ENCODE measurements around the gene COL16A1. TPM values are rescaled to one million over a fixed set of nuclear protein-coding genes. Genes with fewer than 3 reads are reported as not detected.
A peak's percentile ranks its signal among the peaks of the same experiment; 100 is the strongest.

COL16A1 gene
- total RNA-seq, 2 experiments from 2014 or later: not detected

DNA sequence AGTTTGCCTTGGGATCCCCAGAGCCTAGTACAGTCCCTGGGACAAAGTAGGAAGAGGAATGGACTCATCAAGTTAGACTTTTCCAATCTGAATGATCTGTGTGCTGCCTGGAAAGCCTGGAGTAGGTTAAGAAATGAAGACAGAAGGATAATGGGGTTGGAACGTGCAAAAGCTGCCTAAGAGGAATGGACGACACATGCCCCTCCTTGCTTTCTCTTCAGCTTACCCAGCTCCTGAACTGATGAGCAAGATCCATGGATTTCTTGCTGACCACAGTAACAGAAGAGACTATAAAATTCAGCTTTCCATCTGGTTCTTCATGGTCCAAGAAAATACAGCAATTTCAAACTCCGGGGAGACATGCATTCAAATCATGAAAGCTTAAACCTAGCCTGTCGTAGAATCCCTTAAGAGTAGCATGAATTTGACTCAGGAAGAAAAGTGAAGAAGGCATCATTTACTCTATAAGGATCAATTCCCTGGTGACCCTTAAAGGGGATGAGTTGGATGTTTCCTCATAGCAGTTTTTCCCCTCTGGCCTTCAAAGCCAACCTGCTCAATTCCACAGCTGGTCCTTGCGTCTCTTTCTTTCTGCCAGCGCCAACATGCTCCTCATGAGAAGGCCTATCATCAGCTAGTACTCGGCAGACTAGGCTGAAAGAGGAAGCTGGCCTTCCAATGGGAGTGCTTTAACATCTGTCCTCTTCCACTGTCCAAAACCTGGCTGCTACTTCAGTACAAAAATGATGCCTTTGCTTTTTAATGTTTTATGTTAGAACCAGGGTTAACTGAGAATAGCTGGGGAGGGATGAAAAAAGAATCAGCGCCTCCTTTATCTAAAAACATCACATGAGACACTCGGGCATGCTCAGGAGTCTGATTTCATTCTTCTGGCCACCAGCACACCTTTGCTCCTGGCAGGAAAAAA lies 53.4 kb downstream of the COL16A1 start:
- DNase-seq: no peak
- Mint-ChIP-seq H3K4me3 (no peak overlapping the region), H3K27me3 (no peaks in the 10 kb centered on the region), H3K36me3 (peaks cover 2% of the 10 kb centered on the region), H3K27ac (no peak overlapping the region), H3K9me3 (ENCODE audit: low read depth) (peaks cover 2% of the 10 kb centered on the region), H3K4me1 (peaks cover 16% of the 10 kb centered on the region)
- no peak for ATAC-seq
- CTCF ChIA-PET: interaction anchor here (0.6 to 0.9 kb wide), 2 partner anchors 54 to 608 kb away, joined by 3 read pairs; partner anchors contain the start of gene COL16A1

GRCh38 chr1:31648641-31649357 lies 55.0 kb downstream of the COL16A1 start:
- no peak overlapping the region for H3K27ac Mint-ChIP-seq
- peaks cover 22% of the 10 kb centered on the region for H3K4me1 Mint-ChIP-seq
- H3K9me3 Mint-ChIP-seq (ENCODE audit: low read depth): peaks cover 2% of the 10 kb centered on the region
- DNase-seq (no peak), ATAC-seq (no peak)
- H3K4me3 Mint-ChIP-seq: no peak overlapping the region
- CTCF ChIA-PET: interaction anchor here (0.7 kb wide), 1 partner anchor 31 kb away, joined by 3 read pairs; the partner anchor contains the start of gene HCRTR1
- H3K27me3 Mint-ChIP-seq: no peaks in the 10 kb centered on the region
- peaks cover 2% of the 10 kb centered on the region for H3K36me3 Mint-ChIP-seq

GRCh38 chr1:31648190-31648589 lies 55.6 kb downstream of the COL16A1 start:
- Mint-ChIP-seq H3K4me1 (peaks cover 27% of the 10 kb centered on the region), H3K9me3 (ENCODE audit: low read depth) (peaks cover 2% of the 10 kb centered on the region), H3K4me3 (no peak overlapping the region), H3K27me3 (no peaks in the 10 kb centered on the region), H3K36me3 (peaks cover 2% of the 10 kb centered on the region), H3K27ac (no peak overlapping the region)
- no peak for ATAC-seq
- CTCF ChIA-PET: no interaction called here
- DNase-seq: no peak

DNA sequence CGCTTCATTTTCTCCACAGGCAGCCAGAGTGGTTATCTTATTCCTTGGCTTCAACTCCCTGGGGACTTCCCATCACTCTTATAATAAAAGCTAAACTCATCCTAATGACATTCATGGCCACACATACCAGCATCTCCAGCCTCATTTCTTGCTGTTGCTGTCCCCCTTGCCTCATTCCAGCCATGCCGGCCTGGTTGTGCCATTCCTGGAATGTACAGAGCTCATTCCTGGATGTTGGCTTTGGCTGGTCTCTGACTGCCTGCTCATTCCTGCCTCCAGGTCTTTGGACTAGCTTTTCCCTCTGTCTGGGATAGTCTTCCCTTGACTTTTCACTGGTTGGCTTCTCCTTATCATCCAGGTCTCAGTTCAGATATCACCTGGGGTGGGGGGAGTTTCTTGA lies 56.7 kb downstream of the COL16A1 start:
- Mint-ChIP-seq H3K4me3 (peak overlapping the region; percentile 9), H3K27ac (no peak overlapping the region), H3K9me3 (ENCODE audit: low read depth) (peaks cover 2% of the 10 kb centered on the region), H3K4me1 (peaks cover 29% of the 10 kb centered on the region), H3K36me3 (peaks cover 2% of the 10 kb centered on the region), H3K27me3 (no peaks in the 10 kb centered on the region)
- ATAC-seq (no peak), DNase-seq (no peak)
- CTCF ChIA-PET: interaction anchor here (1.5 to 4.5 kb wide), 2 partner anchors 98 to 142 kb away, joined by 5 to 31 read pairs; no protein-coding TSS in a partner anchor

- DNase-seq (no peak), ATAC-seq (no peak)
- H3K27me3 Mint-ChIP-seq: no peaks in the 10 kb centered on the region
- H3K36me3 Mint-ChIP-seq: peaks cover 2% of the 10 kb centered on the region
- H3K4me3 Mint-ChIP-seq: peak overlapping the region; percentile 96
- peaks cover 2% of the 10 kb centered on the region for H3K9me3 Mint-ChIP-seq (ENCODE audit: low read depth)
- peak overlapping the region; percentile 100 for H3K27ac Mint-ChIP-seq
- CTCF ChIA-PET: interaction anchor here (1.5 to 4.5 kb wide), 2 partner anchors 99 to 143 kb away, joined by 5 to 31 read pairs; no protein-coding TSS in a partner anchor
- peaks cover 29% of the 10 kb centered on the region for H3K4me1 Mint-ChIP-seq
Observed at GRCh38 chr1:31646259-31646960, 57.4 kb downstream of the COL16A1 start.

GRCh38 chr1:31645274-31645568 lies 58.6 kb downstream of the COL16A1 start:
- Mint-ChIP-seq H3K4me1 (peaks cover 29% of the 10 kb centered on the region), H3K27me3 (no peaks in the 10 kb centered on the region), H3K9me3 (ENCODE audit: low read depth) (peaks cover 2% of the 10 kb centered on the region), H3K27ac (peak overlapping the region; percentile 100), H3K36me3 (peaks cover 2% of the 10 kb centered on the region), H3K4me3 (peak overlapping the region; percentile 96)
- ATAC-seq (no peak), DNase-seq (no peak)
- CTCF ChIA-PET: interaction anchor here (0.8 to 4.5 kb wide), 10 partner anchors 9 to 298 kb away, joined by 3 to 31 read pairs (median 4); no protein-coding TSS in a partner anchor

DNA sequence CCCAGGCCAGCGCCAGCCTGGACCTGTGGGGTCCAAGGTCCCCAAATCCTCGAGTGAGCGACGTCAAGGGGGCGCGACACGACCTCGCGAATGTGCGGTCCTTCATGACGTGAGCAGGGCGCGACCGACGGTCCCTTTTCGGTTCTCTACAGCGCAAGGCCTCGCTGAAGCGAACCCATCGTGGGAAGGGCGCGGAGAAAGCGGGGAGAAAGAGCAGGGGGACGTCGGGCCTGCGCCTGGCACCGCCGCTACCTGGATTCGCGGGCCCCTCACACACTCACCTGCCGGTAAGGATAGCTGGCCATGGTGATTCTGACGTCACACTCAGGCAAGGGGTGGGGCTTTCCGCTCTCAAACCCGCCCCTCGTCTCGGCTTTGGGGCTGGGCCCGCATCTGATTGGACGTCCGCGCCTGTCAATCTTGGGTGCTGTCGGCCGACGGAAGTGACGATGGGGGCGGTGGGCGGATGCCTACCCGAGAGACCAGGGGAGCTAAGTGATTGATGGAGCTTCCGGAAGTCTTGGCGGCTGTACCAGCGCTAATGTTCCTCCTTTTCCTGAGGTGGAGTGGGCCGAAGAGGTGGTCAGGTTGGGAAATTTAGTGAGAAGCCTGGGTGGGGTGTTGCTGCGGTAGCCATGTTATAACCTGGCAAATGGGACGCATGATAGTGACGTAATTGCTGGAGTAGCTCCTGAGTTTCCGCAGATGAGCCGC lies 59.1 kb downstream of the COL16A1 start, which contains the start of gene PEF1:
Gene PEF1 (minus strand): TSS at position 317 of the 714 bp plus-strand sequence. CDS start 12 bp downstream, at position 305.
- Mint-ChIP-seq H3K36me3 (peaks cover 2% of the 10 kb centered on the region), H3K4me1 (peaks cover 29% of the 10 kb centered on the region), H3K9me3 (ENCODE audit: low read depth) (peaks cover 2% of the 10 kb centered on the region), H3K27ac (peak within 1 kb of the TSS; percentile 100), H3K4me3 (peak within 1 kb of the TSS; percentile 96), H3K27me3 (no peaks in the 10 kb centered on the region)
- DNase-seq (peak; percentile 99), ATAC-seq (peak; percentile 85)
- CTCF ChIA-PET: interaction anchor here (0.8 to 4.5 kb wide), 12 partner anchors 9 to 298 kb away, joined by 3 to 31 read pairs (median 4); no protein-coding TSS in a partner anchor

DNA sequence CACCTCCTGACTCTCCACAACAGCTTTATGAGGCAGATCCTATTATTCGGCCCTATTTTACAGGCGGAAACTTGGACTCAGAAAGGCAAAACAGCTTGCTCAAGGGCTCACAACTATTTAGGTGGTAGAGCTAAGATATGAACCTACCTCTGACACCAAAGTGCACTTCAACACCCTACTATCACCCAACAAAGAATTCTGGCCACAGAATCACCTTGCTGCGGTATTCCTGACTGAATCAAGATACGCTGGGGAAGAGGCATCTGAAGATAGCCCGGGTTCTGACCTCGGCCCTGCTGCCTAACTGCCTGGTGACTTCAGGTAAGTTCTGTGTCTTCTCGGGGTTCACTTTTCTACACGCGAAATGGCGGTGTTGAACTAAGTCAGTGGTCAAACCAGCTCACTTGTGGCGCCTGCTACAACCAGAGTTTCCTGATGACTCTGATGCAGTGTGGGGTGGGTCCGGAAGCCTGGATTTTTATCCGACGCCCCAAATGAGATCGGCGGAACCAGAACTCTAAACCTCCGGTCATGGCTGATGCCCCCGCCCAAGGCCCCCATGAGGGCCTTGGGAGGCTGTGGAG lies 59.7 kb downstream of the COL16A1 start:
- Mint-ChIP-seq H3K27ac (peak overlapping the region; percentile 100), H3K27me3 (no peaks in the 10 kb centered on the region), H3K9me3 (ENCODE audit: low read depth) (peaks cover 2% of the 10 kb centered on the region), H3K36me3 (peaks cover 2% of the 10 kb centered on the region), H3K4me3 (peak overlapping the region; percentile 96), H3K4me1 (peaks cover 29% of the 10 kb centered on the region)
- DNase-seq (no peak), ATAC-seq (peak; percentile 57)
- CTCF ChIA-PET: interaction anchor here (1.0 to 4.5 kb wide), 11 partner anchors 11 to 299 kb away, joined by 3 to 31 read pairs (median 4); partner anchors contain the start of gene HCRTR1

DNA sequence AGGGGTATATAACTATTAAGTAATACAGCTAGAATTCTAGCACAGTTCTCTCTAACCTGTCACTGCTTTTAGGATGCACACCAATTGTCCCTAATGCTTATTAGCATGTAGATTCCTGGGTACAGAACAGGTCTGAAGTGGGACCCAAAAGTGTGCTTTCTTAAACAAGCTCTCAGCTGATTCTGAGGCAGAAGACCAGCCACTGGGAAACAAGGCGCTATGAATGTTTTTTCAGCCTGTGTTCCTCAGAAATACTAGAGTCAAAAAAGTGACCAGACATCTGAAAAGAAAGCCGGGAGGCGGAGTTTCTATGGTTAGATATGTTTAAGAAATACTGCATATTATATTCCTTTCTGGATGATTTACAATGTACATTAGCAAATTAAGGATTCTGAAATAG lies 60.9 kb downstream of the COL16A1 start:
- DNase-seq (no peak), ATAC-seq (no peak)
- peaks cover 2% of the 10 kb centered on the region for H3K36me3 Mint-ChIP-seq
- no peaks in the 10 kb centered on the region for H3K27me3 Mint-ChIP-seq
- H3K4me1 Mint-ChIP-seq: peaks cover 37% of the 10 kb centered on the region
- H3K9me3 Mint-ChIP-seq (ENCODE audit: low read depth): peaks cover 2% of the 10 kb centered on the region
- H3K4me3 Mint-ChIP-seq: no peak overlapping the region
- no peak overlapping the region for H3K27ac Mint-ChIP-seq
- CTCF ChIA-PET: interaction anchor here (0.9 to 4.5 kb wide), 4 partner anchors 12 to 146 kb away, joined by 3 to 31 read pairs (median 6); partner anchors contain the start of gene HCRTR1

- DNase-seq: no peak
- Mint-ChIP-seq H3K36me3 (peaks cover 2% of the 10 kb centered on the region), H3K4me3 (no peak overlapping the region), H3K27ac (no peak overlapping the region), H3K4me1 (peaks cover 40% of the 10 kb centered on the region), H3K27me3 (no peaks in the 10 kb centered on the region), H3K9me3 (ENCODE audit: low read depth) (peaks cover 2% of the 10 kb centered on the region)
- CTCF ChIA-PET: interaction anchor here (1.1 to 1.7 kb wide), 2 partner anchors 11 to 24 kb away, joined by 3 to 8 read pairs; partner anchors contain the start of gene HCRTR1
- ATAC-seq: no peak
Observed at GRCh38 chr1:31642366-31642765, 61.5 kb downstream of the COL16A1 start.

- Mint-ChIP-seq H3K4me3 (no peak overlapping the region), H3K27me3 (no peaks in the 10 kb centered on the region), H3K9me3 (ENCODE audit: low read depth) (no peaks in the 10 kb centered on the region), H3K36me3 (no peaks in the 10 kb centered on the region), H3K27ac (no peak overlapping the region), H3K4me1 (peaks cover 35% of the 10 kb centered on the region)
- CTCF ChIA-PET: interaction anchor here (1.5 to 2.1 kb wide), 3 partner anchors 22 to 148 kb away, joined by 3 to 7 read pairs (median 4); no protein-coding TSS in a partner anchor
- no peak for ATAC-seq
- DNase-seq: no peak
Observed at GRCh38 chr1:31640964-31641363, 62.9 kb downstream of the COL16A1 start.

- no peak overlapping the region for H3K4me3 Mint-ChIP-seq
- H3K9me3 Mint-ChIP-seq (ENCODE audit: low read depth): no peaks in the 10 kb centered on the region
- no peaks in the 10 kb centered on the region for H3K36me3 Mint-ChIP-seq
- CTCF ChIA-PET: interaction anchor here (1.5 to 4.1 kb wide), 3 partner anchors 11 to 149 kb away, joined by 3 to 13 read pairs (median 7); no protein-coding TSS in a partner anchor
- peaks cover 28% of the 10 kb centered on the region for H3K4me1 Mint-ChIP-seq
- H3K27ac Mint-ChIP-seq: no peak overlapping the region
- no peak for DNase-seq
- H3K27me3 Mint-ChIP-seq: no peaks in the 10 kb centered on the region
- ATAC-seq: no peak
Observed at GRCh38 chr1:31640179-31640578, 63.6 kb downstream of the COL16A1 start.
